Keratinocyte (primary cell): ENCODE data around the gene FBLIM1. TPM values are rescaled to one million over a fixed set of nuclear protein-coding genes. Genes with fewer than 3 reads are reported as not detected.

Source experiments
- DNase-seq: peaks from one replicate; pipeline ENCODE4 v3.0.0-alpha.2; 2011; ENCODE audit warnings: low read depth, missing footprints, low spot score
- FAIRE-seq: peaks from 2 replicates; lab custom pipeline; 2011; peaks lifted over from hg19 to GRCh38; lab: Jason Lieb, UNC
- H2AFZ ChIP-seq: 2 replicates; pipeline ENCODE4 v1.6.0; 2012; ENCODE audit warnings: low read length, control low read depth, inconsistent platforms; ENCODE audit not compliant: control insufficient read depth
- H3K27ac ChIP-seq: 2 replicates; pipeline ENCODE4 v1.5.1; 2011; ENCODE audit warnings: low read length; ENCODE audit not compliant: control insufficient read depth, insufficient read depth
- H3K27me3 ChIP-seq: 3 replicates; pipeline ENCODE4 v1.6.0; 2011; ENCODE audit warnings: low read length; ENCODE audit not compliant: control insufficient read depth, insufficient read depth; ENCODE audit errors: extremely low read depth
- H3K36me3 ChIP-seq, 2 experiments: 2 replicates in 1 of 2; 3 replicates in 1 of 2; pipeline ENCODE4 v1.5.1; 2011; ENCODE audit warnings: low read length in 2 of 2, mild to moderate bottlenecking in 1 of 2; ENCODE audit not compliant: control insufficient read depth in 2 of 2, insufficient read depth in 2 of 2; ENCODE audit errors: extremely low read depth in 1 of 2
- H3K4me1 ChIP-seq: 3 replicates; pipeline ENCODE4 v1.5.1; 2011; ENCODE audit warnings: low read length; ENCODE audit not compliant: control insufficient read depth, insufficient read depth; ENCODE audit errors: extremely low read depth
- H3K4me2 ChIP-seq: 3 replicates; pipeline ENCODE4 v1.6.0; 2011; ENCODE audit warnings: low read depth, low read length; ENCODE audit not compliant: control insufficient read depth, insufficient read depth; ENCODE audit errors: extremely low read depth
- H3K4me3 ChIP-seq, 3 experiments: fragments of 200-600 bp in 1 of 3; sonication (generic) in 1 of 3; 2 replicates in 2 of 3; 3 replicates in 1 of 3; pipeline ENCODE4 v1.5.1; 2011 to 2016; ENCODE audit warnings: low read length in 3 of 3, mild to moderate bottlenecking in 3 of 3, control low read depth in 2 of 3, inconsistent platforms in 1 of 3, low read depth in 1 of 3, mixed read lengths in 1 of 3, mixed run types in 1 of 3, moderate library complexity in 1 of 3; ENCODE audit not compliant: control insufficient read depth in 2 of 3, insufficient read depth in 2 of 3; ENCODE audit errors: extremely low read depth in 1 of 3
- H3K79me2 ChIP-seq: 2 replicates; pipeline ENCODE4 v1.6.0; 2012; ENCODE audit warnings: low read length; ENCODE audit not compliant: control insufficient read depth, insufficient read depth
- H3K9ac ChIP-seq: 3 replicates; pipeline ENCODE4 v1.6.0; 2011; ENCODE audit warnings: low read length; ENCODE audit not compliant: control insufficient read depth, insufficient read depth; ENCODE audit errors: extremely low read depth
- H3K9me1 ChIP-seq: 3 replicates; pipeline ENCODE4 v1.6.0; 2011; ENCODE audit warnings: low read length; ENCODE audit not compliant: control insufficient read depth, insufficient read depth; ENCODE audit errors: extremely low read depth
- H3K9me3 ChIP-seq: 2 replicates; pipeline ENCODE4 v1.5.1; 2012; ENCODE audit warnings: low read depth, low read length; ENCODE audit not compliant: control insufficient read depth
- H4K20me1 ChIP-seq: 3 replicates; pipeline ENCODE4 v1.6.0; 2011; ENCODE audit warnings: low read length; ENCODE audit not compliant: control insufficient read depth, insufficient read depth; ENCODE audit errors: extremely low read depth
- CTCF ChIP-seq, 3 experiments: IDR thresholded peaks in 1 of 3; conservative IDR thresholded peaks in 1 of 3; optimal IDR thresholded peaks in 1 of 3; 2 replicates in 2 of 3; 3 replicates in 1 of 3; pipeline versions ENCODE3 to v1.5.1; 2011; ENCODE audit warnings: low read length in 3 of 3, mild to moderate bottlenecking in 3 of 3, moderate library complexity in 2 of 3, control low read depth in 1 of 3, inconsistent platforms in 1 of 3; ENCODE audit not compliant: insufficient read depth in 2 of 3; ENCODE audit errors: extremely low read depth in 1 of 3
- EZH2 ChIP-seq: IDR thresholded peaks from one replicate; pipeline ENCODE4 v1.6.1; 2012; ENCODE audit warnings: inconsistent platforms, mild to moderate bottlenecking, low read length, moderate library complexity
- dilution Hi-C: fragments of 300-500 bp; cut with MboI; formaldehyde crosslinking; loops from one replicate; pipeline ENCODE4 v1.7.0; 2020; ENCODE audit warnings: low sequenced_read_pairs; ENCODE audit not compliant: extremely low pct_ligation_motif_present
- polyA plus RNA-seq, 5 experiments: library from polyadenylated mRNA; depleted of rRNA in 3 of 5; stranded (reverse) in 3 of 5; stranded (forward) in 1 of 5; unstranded in 1 of 5; fragments of >200 nt; gene quantifications; 1 replicate in 1 of 5; 2 replicates in 3 of 5; 3 replicates in 1 of 5; pipeline versions ENCODE4 v1.2.1 to v1.2.3, GENCODE V29; 2011 to 2012; ENCODE audit warnings: missing spikeins in 2 of 5, low read depth in 1 of 5, low replicate concordance in 1 of 5

FBLIM1 gene
- polyA plus RNA-seq, 1 donor (not counting 4 experiments of a cell fraction or from before 2014, with no cell fraction given), result 144 TPM

DNA sequence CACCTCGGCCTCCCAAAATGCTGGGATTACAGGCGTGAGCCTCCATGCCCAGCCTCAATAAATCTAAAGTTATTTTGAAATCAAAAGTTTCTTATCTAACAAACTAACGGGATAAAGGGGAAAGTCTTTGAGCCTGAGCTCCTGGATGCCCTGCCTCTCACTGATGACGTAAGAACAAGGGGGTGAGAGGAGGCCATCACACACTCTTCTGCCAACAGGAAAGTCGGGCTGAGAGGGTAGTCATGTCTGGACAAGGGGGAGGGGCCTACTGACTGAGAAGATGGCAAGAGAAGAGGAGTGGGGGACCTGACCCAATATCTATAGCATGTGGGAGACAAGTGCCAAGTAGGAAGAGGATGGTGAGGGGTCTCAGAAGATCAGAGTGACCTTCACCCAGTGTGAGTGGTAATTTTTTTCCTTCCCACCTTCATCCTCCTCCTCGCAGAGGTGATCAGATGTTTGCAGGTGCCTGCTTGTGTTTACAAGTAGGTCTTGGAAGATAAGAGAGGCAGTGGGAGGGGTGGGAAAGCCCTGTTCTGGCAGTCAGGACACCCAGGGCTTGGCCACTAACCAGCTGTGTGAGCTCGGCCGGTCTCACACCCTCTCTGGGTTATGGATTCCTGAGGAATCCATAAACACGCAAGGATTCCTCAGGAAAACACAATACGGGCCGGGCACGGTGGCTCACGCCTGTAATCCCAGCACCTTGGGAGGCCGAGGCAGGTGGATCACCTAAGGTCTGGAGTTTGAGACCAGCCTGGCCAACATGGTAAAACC is 39.2 kb downstream of the FBLIM1 start:
- H3K9me3 ChIP-seq, result no peaks in the 10 kb centered on the region
- no peak overlapping the region for H2AFZ ChIP-seq
- DNase-seq (no peak), FAIRE-seq (no peak)
- no peak for TF ChIP-seq CTCF (optimal IDR thresholded peaks at IDR 0.05 in 1 of 3, IDR thresholded peaks at IDR 0.05 in 1 of 3, conservative IDR thresholded peaks at IDR 0.05 in 1 of 3; ENCODE audit: extremely low read depth in 1 of 3, insufficient read depth in 2 of 3, low read length in 3 of 3)
- no peak for TF ChIP-seq EZH2
- dilution Hi-C loops, result no loop called here
- H3K4me1 ChIP-seq, result peaks cover 80% of the 10 kb centered on the region
- H3K4me3 ChIP-seq, result no peak overlapping the region
- H3K27me3 ChIP-seq, result no peaks in the 10 kb centered on the region
- no peaks in the 10 kb centered on the region for H4K20me1 ChIP-seq
- H3K79me2 ChIP-seq, result no peaks in the 10 kb centered on the region
- peaks cover 4% of the 10 kb centered on the region for H3K9me1 ChIP-seq
- no peaks in the 10 kb centered on the region for H3K36me3 ChIP-seq
- peak overlapping the region; percentile 68 for H3K27ac ChIP-seq
- no peak overlapping the region for H3K9ac ChIP-seq
- H3K4me2 ChIP-seq, result no peak overlapping the region

- no peaks in the 10 kb centered on the region for H4K20me1 ChIP-seq
- H3K79me2 ChIP-seq, result no peaks in the 10 kb centered on the region
- peak overlapping the region; percentile 99 for H3K27ac ChIP-seq
- peak overlapping the region in 2 of 3 experiments; percentile 10 to 61 for H3K4me3 ChIP-seq
- H3K27me3 ChIP-seq, result no peaks in the 10 kb centered on the region
- peak overlapping the region; percentile 88 for H3K4me2 ChIP-seq
- TF ChIP-seq CTCF (optimal IDR thresholded peaks at IDR 0.05 in 1 of 3, IDR thresholded peaks at IDR 0.05 in 1 of 3, conservative IDR thresholded peaks at IDR 0.05 in 1 of 3; ENCODE audit: extremely low read depth in 1 of 3, insufficient read depth in 2 of 3, low read length in 3 of 3), result no peak
- TF ChIP-seq EZH2, result no peak
- no peak overlapping the region for H2AFZ ChIP-seq
- H3K4me1 ChIP-seq, result peaks cover 68% of the 10 kb centered on the region
- FAIRE-seq (peak; percentile 44), DNase-seq (peak; percentile 92)
- peak overlapping the region; percentile 89 for H3K9ac ChIP-seq
- no peaks in the 10 kb centered on the region for H3K9me3 ChIP-seq
- peaks cover 4% of the 10 kb centered on the region for H3K9me1 ChIP-seq
- dilution Hi-C loops, result no loop called here
- no peaks in the 10 kb centered on the region for H3K36me3 ChIP-seq
Observed at GRCh38 chr1:15799004-15799867, 40.6 kb downstream of the FBLIM1 start.
